Measurements from ENCODE around the gene GCNT1.
"Not testable (repeated sequence)": the region's sequence is repeated elsewhere in the genome, so short reads cannot be mapped to it uniquely, and the experiment has no call there.

The GCNT1 gene

DNA sequence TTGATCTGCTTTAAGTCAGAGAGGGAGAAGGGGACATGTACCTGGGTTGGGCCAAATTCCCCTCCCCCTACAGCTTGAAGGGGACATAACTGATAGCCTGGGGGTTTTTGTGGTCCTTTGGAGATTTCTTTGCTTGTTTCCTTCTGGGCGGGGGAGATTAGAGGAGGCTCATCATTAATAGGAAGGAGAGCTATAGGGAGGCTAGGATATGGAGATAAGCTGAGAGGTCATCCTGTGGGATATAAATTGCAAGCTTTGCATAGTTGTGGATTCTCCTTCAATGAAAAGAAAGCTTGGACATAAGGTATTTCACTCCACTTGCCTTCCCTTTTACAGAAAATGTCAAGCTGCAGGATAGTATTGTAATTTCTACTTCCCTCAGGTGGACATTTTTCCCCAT, 34.5 kb downstream of the GCNT1 start:
- not testable (repeated sequence) for DNase-seq

DNA sequence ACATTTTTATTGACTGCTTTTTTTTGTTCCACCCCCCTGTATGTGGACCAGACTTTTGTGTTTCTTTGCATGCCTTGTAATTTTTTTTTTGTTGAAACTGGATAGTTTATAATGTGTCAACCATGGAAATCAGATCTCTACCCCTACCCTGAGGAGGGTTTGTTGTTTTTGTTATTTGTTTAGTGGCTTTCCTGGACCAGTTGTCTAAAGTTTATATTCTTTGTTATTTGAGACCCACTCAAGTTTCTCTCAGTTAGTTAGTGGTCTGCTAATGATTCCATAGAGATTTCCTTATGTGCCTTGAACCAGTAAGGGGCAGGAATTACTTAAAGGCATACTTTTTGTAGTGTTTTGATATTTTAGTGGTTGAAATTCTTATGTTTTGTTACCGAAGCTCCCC, 41.1 kb downstream of the GCNT1 start:
- DNase-seq: no peak

DNA sequence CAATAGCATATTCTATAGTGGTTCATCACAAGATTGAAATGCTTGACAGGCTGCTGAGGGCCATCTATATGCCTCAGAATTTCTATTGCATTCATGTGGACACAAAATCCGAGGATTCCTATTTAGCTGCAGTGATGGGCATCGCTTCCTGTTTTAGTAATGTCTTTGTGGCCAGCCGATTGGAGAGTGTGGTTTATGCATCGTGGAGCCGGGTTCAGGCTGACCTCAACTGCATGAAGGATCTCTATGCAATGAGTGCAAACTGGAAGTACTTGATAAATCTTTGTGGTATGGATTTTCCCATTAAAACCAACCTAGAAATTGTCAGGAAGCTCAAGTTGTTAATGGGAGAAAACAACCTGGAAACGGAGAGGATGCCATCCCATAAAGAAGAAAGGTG, 43.8 kb downstream of the GCNT1 start:
- DNase-seq: no peak

DNA sequence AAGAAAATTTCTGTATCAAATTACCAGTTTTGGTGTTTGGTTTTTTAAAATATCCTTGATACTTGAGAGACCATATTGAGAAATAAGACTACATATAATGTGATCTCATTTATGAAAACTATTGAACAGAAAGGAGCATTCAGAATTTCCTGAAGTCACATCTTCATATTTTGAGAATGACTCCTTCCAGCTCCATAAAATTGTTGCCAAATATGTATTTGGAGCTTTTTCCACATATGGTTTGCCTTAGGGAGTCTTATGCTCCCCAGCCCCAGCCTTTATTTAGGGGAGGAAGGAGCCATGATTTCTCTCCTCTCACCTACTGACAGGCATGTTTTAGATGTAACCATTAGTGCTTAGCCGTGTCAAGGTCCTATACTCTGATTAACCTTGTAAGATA, 51.1 kb downstream of the GCNT1 start:
- no peak for DNase-seq

GRCh38 chr9:76510446-76510845, 51.5 kb downstream of the GCNT1 start:
- no peak for DNase-seq

DNA sequence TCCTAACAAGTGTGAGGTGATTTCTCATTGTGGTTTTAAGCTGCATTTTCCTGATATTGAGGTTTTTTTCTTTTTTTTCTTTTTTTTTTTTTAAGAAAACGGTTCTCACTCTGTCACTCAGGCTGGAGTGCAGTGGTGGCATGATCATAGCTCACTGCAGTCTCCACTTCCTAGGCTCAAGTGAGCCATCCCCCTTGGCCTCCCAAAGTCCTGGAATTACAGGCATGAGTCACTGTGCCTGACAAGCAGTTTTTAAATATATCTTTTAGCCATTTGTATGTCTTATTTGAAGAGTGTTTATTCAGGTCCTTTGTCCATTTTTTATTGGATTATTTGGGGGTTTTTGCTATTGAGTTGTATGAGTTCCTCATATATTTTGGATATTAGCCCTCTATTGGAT, 53.8 kb downstream of the GCNT1 start:
- no peak for DNase-seq

GRCh38 chr9:76516350-76516749, 57.4 kb downstream of the GCNT1 start:
- DNase-seq: no peak

- DNase-seq: no peak
Measured at GRCh38 chr9:76516871-76517270, 57.9 kb downstream of the GCNT1 start.

GRCh38 chr9:76519075-76519835, 60.3 kb downstream of the GCNT1 start:
- DNase-seq: no peak

DNA sequence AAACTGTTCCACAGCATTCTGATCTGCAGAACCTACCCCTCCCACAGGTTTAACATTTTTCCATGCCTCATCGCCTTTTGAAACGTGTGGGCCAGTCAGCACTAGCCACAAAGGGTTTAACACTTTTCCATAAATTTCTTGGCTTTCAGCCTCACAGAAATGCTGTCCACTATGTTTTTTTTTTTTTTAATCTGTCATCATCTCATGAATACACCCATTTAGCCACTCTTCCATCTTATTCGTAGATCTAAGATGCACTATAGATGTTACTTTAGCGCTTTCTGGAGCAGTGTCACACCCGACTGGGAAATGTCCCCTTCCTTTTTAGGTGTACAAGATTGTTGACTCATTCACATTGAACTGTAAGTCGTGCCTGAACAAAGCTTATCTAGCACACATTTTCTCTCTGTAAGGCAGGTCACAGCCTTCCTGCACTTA, 62.3 kb downstream of the GCNT1 start:
- no peak for DNase-seq

GRCh38 chr9:76521906-76522305, 62.9 kb downstream of the GCNT1 start:
- DNase-seq: no peak

- not testable (repeated sequence) for DNase-seq
Measured at GRCh38 chr9:76523617-76524200, 64.7 kb downstream of the GCNT1 start.

DNA sequence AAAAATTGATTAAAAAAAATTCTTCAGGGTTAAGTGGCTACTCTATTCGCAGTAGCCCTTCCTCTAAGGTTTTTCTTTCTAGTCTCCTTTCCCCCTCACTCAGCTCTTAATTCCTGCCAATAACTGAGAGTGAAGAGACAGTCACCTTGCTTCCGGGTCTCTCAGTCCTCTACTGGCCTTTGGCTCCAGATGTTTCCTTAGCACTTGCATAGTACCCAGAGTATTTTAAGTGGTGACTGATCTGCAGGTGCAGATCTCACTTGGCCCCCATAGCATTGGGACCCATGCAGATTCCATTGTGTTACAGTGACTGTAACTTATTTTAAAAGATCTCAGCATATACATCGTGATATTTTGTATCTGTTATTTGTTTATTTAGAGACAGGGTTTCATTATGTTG, 66.2 kb downstream of the GCNT1 start:
- no peak for DNase-seq

GRCh38 chr9:76526026-76526425, 67.0 kb downstream of the GCNT1 start:
- DNase-seq: no peak

DNA sequence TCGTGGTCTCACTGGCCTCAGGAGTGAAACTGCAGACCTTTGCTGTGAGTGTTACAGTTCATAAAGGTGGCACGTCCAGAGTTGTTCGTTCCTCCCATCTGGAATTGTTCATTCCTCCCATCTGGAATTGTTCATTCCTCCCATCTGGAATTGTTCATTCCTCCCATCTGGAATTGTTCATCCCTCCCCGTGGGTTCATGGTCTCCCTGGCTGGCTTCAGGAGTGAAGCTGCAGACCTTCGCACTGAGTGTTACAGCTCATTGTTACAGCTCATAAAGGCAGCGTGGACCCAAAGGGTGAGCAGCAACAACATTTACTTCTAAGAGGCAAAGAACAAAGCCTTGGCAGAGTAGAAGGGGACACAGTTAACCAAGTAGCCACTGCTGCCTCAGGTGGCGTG, 69.1 kb downstream of the GCNT1 start:
- no peak for DNase-seq

DNA sequence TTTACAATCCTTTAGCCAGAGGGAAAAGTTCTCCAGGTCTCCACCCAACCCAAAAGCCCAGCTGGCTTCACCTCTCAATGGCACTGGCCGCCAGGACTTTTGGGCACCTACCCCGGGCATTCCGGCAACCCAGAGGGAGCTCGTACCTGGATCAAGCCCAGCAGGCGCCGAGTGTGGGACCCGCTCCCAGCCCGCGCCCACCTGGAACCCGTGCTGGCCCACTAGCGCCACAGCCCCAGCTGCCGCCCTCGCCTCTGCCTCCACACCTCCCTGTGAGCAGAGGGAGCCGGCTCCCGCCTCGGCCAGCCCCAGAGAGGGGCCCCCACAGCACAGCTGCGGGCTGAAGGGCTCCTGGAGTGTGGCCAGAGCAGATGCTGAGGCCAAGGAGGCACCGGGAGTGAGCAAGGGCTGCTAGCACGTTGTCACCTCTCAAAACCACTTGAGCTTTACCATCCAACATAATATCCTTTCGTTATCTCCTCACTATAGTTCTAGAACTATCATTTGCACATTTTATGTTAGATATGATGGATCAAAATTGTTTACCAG, 69.7 kb downstream of the GCNT1 start:
- no peak for DNase-seq

DNA sequence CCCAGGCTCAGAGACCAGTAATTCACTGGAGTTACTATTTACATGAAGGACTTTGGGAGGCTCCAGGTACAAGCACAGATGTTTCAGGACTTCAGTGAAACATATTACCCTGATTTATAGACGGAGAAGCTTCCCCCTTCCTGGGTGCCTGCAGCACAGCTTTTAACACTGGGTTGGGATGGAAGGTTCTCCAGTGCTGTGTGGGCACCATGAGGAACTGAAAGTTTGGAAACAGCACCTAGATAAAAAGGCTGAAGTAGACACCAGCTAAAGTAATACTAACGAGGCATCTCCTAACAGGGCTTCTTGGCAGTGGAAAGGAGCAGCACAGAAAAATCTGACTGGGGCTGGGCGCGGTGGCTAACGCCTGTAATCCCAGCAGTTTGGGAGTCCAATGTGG, 70.7 kb downstream of the GCNT1 start:
- no peak for DNase-seq

DNA sequence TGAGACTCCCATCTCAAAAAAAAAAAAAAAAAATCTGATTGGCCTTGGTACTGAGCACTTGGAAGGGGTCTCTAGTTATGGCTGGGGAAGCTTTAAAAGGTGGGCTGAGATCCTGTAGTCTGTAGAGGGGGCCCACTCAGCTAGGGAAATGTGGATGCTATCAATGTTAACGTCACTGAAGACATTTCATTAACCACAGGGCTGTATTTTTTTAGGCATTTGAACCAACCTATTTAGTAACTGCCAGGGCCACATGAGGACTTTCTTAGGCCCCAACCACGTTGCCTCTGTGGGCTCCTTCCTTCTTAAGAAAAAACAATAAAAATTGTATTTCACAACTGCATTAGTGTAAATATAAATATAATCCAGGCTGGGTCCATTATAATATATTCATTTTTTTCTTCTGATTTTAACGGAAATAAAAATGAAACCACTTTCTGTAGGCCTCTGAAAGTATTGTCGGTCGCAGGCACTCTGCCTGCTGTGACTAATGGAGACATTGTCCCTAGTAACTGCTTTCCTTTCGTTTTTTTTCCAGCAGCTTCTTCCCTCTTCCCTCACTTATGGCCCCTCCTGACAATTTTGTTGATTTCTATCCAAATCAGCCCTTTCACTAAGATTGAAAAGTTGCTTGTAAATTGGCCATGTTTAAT, 71.6 kb downstream of the GCNT1 start:
- DNase-seq: no peak

- DNase-seq: no peak
Measured at GRCh38 chr9:76531231-76531780, 72.3 kb downstream of the GCNT1 start.

- DNase-seq: not testable (repeated sequence)
Measured at GRCh38 chr9:76532877-76533276, 73.9 kb downstream of the GCNT1 start.

DNA sequence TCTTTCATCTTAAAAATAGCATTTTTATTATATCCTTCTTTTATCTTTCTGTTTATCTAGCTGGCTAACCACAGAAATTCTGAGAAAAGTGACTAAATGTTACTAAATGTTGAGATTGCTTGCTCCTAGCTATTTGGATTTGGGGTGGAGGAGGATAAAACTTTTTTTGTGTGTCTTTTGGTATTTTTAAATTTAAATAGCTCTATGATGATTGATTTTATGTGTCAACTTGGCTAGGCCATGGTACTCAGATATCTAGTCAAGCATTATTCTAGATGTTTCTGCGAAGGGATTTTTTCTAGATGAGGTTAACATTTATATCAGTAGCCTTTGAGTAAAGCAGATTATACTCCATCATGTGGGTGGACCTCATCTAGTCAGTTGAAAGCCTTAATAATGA, 75.0 kb downstream of the GCNT1 start:
- DNase-seq: no peak

DNA sequence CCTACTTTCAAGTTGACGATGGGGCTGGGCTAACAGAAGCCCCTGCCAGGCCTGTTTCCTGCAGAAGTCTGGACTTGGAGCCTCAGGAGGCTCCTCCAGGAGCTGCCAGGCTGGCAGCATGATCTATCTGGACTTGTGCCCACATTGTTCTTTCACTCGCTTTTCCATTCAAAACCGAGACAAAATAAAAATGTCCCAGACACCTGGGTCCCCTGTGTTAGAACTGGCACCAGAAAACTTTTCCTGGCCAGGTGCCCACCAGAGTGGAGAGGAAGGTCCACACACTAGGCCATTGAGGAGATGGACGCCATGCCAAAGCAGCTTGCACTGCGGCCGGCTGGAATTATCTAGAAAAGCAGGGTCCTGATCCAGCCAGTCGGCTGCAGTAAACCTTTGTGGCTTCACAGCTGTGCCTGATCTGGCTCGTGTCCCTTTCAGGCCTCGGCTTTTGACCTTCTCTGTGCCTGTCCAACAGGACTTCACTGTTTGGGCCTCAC, 78.2 kb downstream of the GCNT1 start:
- no peak for DNase-seq

- DNase-seq: no peak
Measured at GRCh38 chr9:76539180-76539579, 80.2 kb downstream of the GCNT1 start.
